PC-9 (cell line): ENCODE results near the gene BMP4. TPM values are rescaled to one million over a fixed set of nuclear protein-coding genes. Genes with fewer than 3 reads are reported as not detected.

ENCODE experiments used
- BruUV-seq: library from RNA; stranded (reverse); fragments of 400-500 nt; replicated peaks from 2 replicates; lab custom pipeline; 2021; lab: Mats Ljungman, UMichigan
- CTCF ChIA-PET: fragments of 300-600 bp; sonication (Branson Sonifier 250); formaldehyde crosslinking; loops from one replicate; lab custom pipeline; 2022; ENCODE audit warnings: antibody characterized with exemption; lab: Charles Lee
- POLR2A ChIA-PET: fragments of 300-600 bp; sonication (Branson Sonifier 250); formaldehyde crosslinking; loops from one replicate; lab custom pipeline; 2022; ENCODE audit warnings: antibody characterized with exemption; ENCODE audit not compliant: unreplicated experiment; lab: Charles Lee
- DNase-seq, 2 experiments: peaks; one replicate each; pipeline versions ENCODE4 v3.0.0 to v3.0.0-alpha.2; 2015 to 2022; ENCODE audit warnings: mixed read lengths in 1 of 2
- H2AFZ ChIP-seq: fragments of 200-600 bp; sonication (generic); 2 replicates; pipeline ENCODE4 v1.8.1; 2017; ENCODE audit warnings: antibody characterized with exemption
- H3F3A ChIP-seq: fragments of 200-600 bp; sonication (generic); 2 replicates; pipeline ENCODE4 v1.8.1; 2017; ENCODE audit warnings: antibody characterized with exemption, mild to moderate bottlenecking, low read depth; ENCODE audit not compliant: insufficient read depth
- H3K27ac ChIP-seq: fragments of 200-600 bp; sonication (generic); 2 replicates; pipeline ENCODE4 v1.6.1; 2016; ENCODE audit warnings: mixed run types
- H3K27me3 ChIP-seq: fragments of 200-600 bp; sonication (generic); 2 replicates; pipeline ENCODE4 v1.6.1; 2016; ENCODE audit warnings: low read depth, mixed run types; ENCODE audit not compliant: insufficient read depth
- H3K36me3 ChIP-seq: fragments of 200-600 bp; sonication (generic); 2 replicates; pipeline ENCODE4 v1.6.1; 2016; ENCODE audit warnings: low read depth, mixed run types
- H3K4me1 ChIP-seq: fragments of 200-600 bp; sonication (generic); replicated peaks from 2 replicates; pipeline ENCODE4 v1.6.1; 2016; ENCODE audit warnings: mixed run types; ENCODE audit not compliant: insufficient read depth
- H3K4me2 ChIP-seq: fragments of 200-600 bp; sonication (generic); 2 replicates; pipeline ENCODE4 v1.6.1; 2017; ENCODE audit warnings: mixed run types
- H3K4me3 ChIP-seq: fragments of 200-600 bp; sonication (generic); 2 replicates; pipeline ENCODE4 v1.6.1; 2016; ENCODE audit warnings: mixed run types
- H3K79me2 ChIP-seq: fragments of 200-600 bp; sonication (generic); 2 replicates; pipeline ENCODE4 v1.6.1; 2017; ENCODE audit warnings: low read depth, mixed run types
- H3K9me2 ChIP-seq: fragments of 200-600 bp; sonication (generic); 2 replicates; pipeline ENCODE4 v1.8.1; 2017; ENCODE audit warnings: mild to moderate bottlenecking; ENCODE audit not compliant: insufficient read depth
- H3K9me3 ChIP-seq: fragments of 200-600 bp; sonication (generic); 2 replicates; pipeline ENCODE4 v1.8.1; 2016; ENCODE audit warnings: low read depth; ENCODE audit not compliant: insufficient read depth
- H4K20me1 ChIP-seq: fragments of 200-600 bp; sonication (generic); 2 replicates; pipeline ENCODE4 v1.8.1; 2017; ENCODE audit not compliant: insufficient read depth
- CTCF ChIP-seq: fragments of 200-600 bp; sonication (generic); conservative IDR thresholded peaks from 2 replicates; pipeline ENCODE4 v1.6.1; 2017; ENCODE audit warnings: mixed run types, antibody characterized with exemption, mild to moderate bottlenecking, moderate library complexity
- EZH2 ChIP-seq: fragments of 200-600 bp; sonication (generic); IDR thresholded peaks from 2 replicates; pipeline ENCODE4 v1.8.0; 2017; ENCODE audit warnings: antibody characterized with exemption, low read depth
- intact Hi-C: fragments of 100-400 bp; cut with micrococcal nuclease; formaldehyde crosslinking; loops from one replicate; pipeline ENCODE4 v1.10.0; 2022; ENCODE audit not compliant: unreplicated experiment
- total RNA-seq: library from RNA; stranded (reverse); gene quantifications from 2 replicates; pipeline ENCODE4 v1.2.3, GENCODE V29; 2021

The BMP4 gene
- total RNA-seq, 1 experiment from 2014 or later, result 63.5 TPM

GRCh38 chr14:53948205-53948884, 8.3 kb downstream of the BMP4 start:
- DNase-seq, result no peak
- Histone ChIP-seq H2AFZ (no peak overlapping the region), H3K79me2 (0 out of 2 replicates have a peak, but pooled peaks cover 5% of the 10 kb centered on the region), H3K4me1 (no peaks in the 10 kb centered on the region), H3K9me3 (no peaks in the 10 kb centered on the region), H3K4me2 (no peak overlapping the region), H3K27ac (no peak overlapping the region), H3K9me2 (no peaks in the 10 kb centered on the region), H3K27me3 (no peaks in the 10 kb centered on the region), H4K20me1 (no peaks in the 10 kb centered on the region), H3K4me3 (no peak overlapping the region), H3F3A (peaks cover 4% of the 10 kb centered on the region), H3K36me3 (peaks cover 15% of the 10 kb centered on the region; the same call in 1 of the 2 replicates)
- intact Hi-C loops, result loop anchor here (5.0 kb wide), 1 partner anchor 96 kb away; no protein-coding TSS in a partner anchor
- ChIA-PET POLR2A (interaction anchor here (0.7 kb wide), 1 partner anchor 106 kb away, joined by 6 read pairs; no protein-coding TSS in a partner anchor), CTCF (interaction anchor here (0.6 to 0.8 kb wide), 2 partner anchors 31 to 98 kb away, joined by 3 read pairs; no protein-coding TSS in a partner anchor)
- BruUV-seq, result no TSS peak
- TF ChIP-seq EZH2 (no peak), CTCF (no peak)

- no peaks in the 10 kb centered on the region for H3K4me1 ChIP-seq
Observed at GRCh38 chr14:53947452-53948204, 9.0 kb downstream of the BMP4 start.

More at GRCh38 chr14:53947452-53948204, 9.0 kb downstream of the BMP4 start:
- Histone ChIP-seq H3K27me3 (no peaks in the 10 kb centered on the region), H4K20me1 (no peaks in the 10 kb centered on the region), H3K4me2 (no peak overlapping the region), H3F3A (no peaks in the 10 kb centered on the region; the same call in 1 of the 2 replicates), H3K79me2 (no peaks in the 10 kb centered on the region), H3K9me3 (no peaks in the 10 kb centered on the region), H3K36me3 (peaks cover 10% of the 10 kb centered on the region; the same call in 1 of the 2 replicates), H2AFZ (no peak overlapping the region), H3K27ac (no peak overlapping the region), H3K4me3 (no peak overlapping the region), H3K9me2 (no peaks in the 10 kb centered on the region)
- TF ChIP-seq CTCF (no peak), EZH2 (no peak)
- no TSS peak for BruUV-seq
- intact Hi-C loops, result loop anchor here (5.0 kb wide), 1 partner anchor 95 kb away; no protein-coding TSS in a partner anchor
- ChIA-PET POLR2A (interaction anchor here (0.6 to 0.7 kb wide), 5 partner anchors 11 to 505 kb away, joined by 3 to 18 read pairs (median 7); no protein-coding TSS in a partner anchor), CTCF (no interaction called here)
- no peak for DNase-seq
